GM21528 (cell line): ENCODE data around the gene SCD5.

ENCODE experiments used
- ATAC-seq: cut with Tn5 transposase; IDR thresholded peaks from one replicate; pipeline ENCODE4 v1.9.1; 2021; ENCODE audit warnings: mild to moderate bottlenecking, moderate library complexity; ENCODE audit not compliant: unreplicated experiment, low FRiP score

SCD5 gene

GRCh38 chr4:82606622-82607021, 192.0 kb downstream of the SCD5 start:
- ATAC-seq, result no peak

- no peak for ATAC-seq
Measured at GRCh38 chr4:82604522-82604921, 194.1 kb downstream of the SCD5 start.

- ATAC-seq, result no peak
Measured at GRCh38 chr4:82601242-82602015, 197.2 kb downstream of the SCD5 start.

DNA sequence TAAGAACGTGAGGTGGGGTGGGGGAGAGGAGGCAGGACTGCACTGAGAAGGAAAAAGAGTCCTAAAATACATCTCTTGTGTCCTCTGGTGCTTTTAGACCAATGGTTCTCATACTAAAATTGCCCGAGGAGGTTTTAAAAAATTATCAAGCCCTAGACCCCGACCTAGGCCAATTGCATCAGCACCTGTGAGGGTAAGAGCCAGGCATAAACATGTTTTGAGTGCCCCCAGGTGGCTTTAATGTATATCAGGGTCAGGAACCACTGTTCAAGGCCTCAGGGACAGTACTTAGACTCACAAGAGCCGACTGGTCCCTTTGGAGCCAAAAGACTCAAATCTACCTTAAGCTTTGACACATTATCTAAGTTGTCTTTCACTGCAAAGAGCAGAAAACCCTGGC, 199.3 kb downstream of the SCD5 start:
- ATAC-seq, result no peak

DNA sequence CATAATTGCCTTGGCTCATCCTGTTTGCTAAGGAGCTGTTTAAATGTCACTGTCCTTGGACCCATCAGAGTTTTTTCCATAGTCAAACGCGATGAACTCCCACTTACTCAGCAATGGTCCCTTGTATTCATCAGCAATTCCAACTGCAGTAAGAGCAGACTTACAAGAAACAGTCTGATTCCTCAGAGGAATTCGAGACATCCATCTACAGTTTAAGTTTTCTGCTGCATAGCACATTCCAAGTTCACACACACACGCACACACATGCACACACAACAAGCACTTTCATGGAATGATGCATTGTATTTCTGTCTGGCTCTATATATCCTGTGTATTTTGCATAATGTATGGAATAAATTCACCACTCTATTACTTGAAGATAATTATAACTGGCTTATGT, 204.1 kb downstream of the SCD5 start:
- ATAC-seq, result no peak

GRCh38 chr4:82593411-82593810, 205.2 kb downstream of the SCD5 start:
- ATAC-seq, result no peak

DNA sequence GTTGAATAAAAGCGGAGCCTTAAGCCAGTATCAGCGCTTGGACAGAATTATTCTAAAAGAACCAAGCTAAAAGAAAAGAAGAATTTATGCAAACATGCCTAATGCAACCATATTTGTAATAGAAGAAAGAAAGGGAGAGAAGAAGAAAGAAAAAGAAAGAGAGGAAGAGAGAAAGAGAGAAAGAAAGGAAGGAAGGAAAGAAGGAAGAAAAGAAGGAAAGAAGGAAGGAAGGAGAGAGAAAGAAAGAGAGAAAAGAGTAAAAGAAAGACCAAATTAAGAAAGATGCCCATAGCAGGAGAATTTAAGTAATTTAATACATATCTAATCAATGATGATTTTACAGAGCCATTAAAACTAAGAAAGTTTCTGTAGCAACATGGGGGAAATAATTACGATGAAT, 206.0 kb downstream of the SCD5 start:
- ATAC-seq, result no peak

DNA sequence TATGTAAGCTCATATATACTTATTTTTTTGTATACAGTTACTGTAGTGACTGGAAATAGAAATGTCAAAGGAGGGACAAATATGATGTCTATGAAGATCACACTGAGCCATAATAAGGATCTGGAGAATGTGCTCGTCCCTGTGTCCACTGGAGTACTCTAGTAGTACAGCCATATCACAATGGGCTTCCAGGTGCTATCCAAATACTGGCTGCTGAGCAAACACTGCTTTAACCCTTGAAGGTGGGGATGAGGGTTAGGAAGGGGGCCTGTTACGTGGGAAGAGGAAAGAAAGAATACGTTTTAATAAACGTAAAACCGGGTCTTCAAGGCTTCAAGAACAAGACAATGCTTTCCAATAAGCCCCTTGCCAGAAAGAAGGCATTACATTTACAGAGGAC, 207.0 kb downstream of the SCD5 start:
- ATAC-seq, result no peak

- ATAC-seq, result no peak
Measured at GRCh38 chr4:82589756-82590155, 208.8 kb downstream of the SCD5 start.

GRCh38 chr4:82588771-82589270, 209.8 kb downstream of the SCD5 start:
- ATAC-seq, result no peak

DNA sequence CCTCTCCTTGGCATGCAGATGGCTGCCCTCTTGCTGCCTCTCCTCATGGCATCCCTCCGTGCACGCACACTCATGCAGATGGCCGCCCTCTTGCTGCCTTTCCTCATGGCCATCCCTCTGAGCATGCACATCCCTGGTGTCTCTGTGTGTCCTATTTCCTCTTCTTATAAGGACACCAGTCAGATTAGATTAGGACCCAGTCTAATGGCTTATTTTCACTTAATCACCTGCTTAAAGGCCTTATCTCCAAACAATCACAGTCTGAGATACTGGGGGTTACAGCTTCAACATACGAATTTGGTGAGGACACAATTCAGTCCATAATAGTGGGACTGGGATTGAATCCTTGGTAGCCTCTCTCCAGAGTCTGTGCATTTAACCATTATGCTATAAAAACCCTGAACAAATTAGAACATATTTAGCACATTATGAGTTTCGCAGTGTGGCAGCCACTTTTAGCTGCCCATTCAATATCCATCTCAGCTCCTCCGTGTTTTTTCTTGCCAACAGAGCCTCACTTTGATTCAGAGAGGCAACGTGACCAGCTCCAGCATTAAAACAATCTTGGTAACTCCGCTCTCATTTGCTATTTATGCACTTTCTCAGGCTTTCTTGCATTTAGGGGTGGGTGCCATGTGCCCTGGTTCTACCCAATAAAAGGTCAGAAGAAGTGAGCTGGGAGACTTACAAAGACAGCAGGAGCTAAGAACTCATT, 210.6 kb downstream of the SCD5 start:
- ATAC-seq, result no peak

GRCh38 chr4:82585690-82586435, 212.7 kb downstream of the SCD5 start:
- no peak for ATAC-seq

- ATAC-seq, result no peak
Measured at GRCh38 chr4:82584931-82585330, 213.7 kb downstream of the SCD5 start.

- no peak for ATAC-seq
Measured at GRCh38 chr4:82583897-82584587, 214.6 kb downstream of the SCD5 start.

DNA sequence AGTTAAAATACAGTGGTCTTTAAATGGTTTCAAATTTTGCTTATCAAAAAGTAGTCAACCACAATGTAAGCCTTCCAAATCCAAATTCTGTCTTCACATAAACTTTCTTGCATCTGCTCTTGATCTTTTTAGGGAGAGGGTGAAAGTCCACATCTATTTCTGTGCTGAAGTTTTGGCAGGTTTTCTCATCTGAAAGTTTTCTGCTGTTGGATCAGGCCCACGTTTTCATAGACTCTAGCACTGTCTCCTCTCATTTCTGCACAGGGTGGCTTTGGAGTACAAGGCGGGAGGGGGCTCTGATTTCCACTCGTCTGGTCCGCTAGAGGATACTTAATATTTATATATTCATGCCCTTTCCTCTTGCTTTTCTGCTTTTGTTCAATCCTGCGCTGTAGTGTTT, 218.7 kb downstream of the SCD5 start:
- no peak for ATAC-seq
